HL-60 (cell line): Measurements from ENCODE around the gene TRIM50.

Experiments
- CTCF ChIP-seq: IDR thresholded peaks from one replicate; pipeline ENCODE4 v1.5.1; 2011; ENCODE audit warnings: low read length, control low read depth, inconsistent platforms; ENCODE audit not compliant: insufficient read depth
- GABPA ChIP-seq: IDR thresholded peaks from 2 replicates; pipeline ENCODE4 v1.6.1; 2012; ENCODE audit warnings: low read depth
- POLR2AphosphoS5 ChIP-seq: IDR thresholded peaks from 2 replicates; pipeline ENCODE4 v1.6.1; 2012; ENCODE audit warnings: low read depth
- REST ChIP-seq: IDR thresholded peaks from 2 replicates; pipeline ENCODE4 v1.6.1; 2012; ENCODE audit warnings: low read depth; ENCODE audit not compliant: insufficient replicate concordance

GRCh38 chr7:73345951-73346350 lies 18.1 kb upstream of the TRIM50 start:
- TF ChIP-seq CTCF (no peak), POLR2AphosphoS5 (no peak), GABPA (no peak), REST (no peak)
